Kidney (tissue), 14 donors: ENCODE data around the gene TRIM47. TPM values are rescaled to one million over a fixed set of nuclear protein-coding genes. Genes with fewer than 3 reads are reported as not detected.

Source experiments
- DNase-seq, 5 donors: peaks; one replicate each; pipeline ENCODE4 v3.0.0-alpha.2; 2013 to 2020
- FAIRE-seq: peaks from 2 replicates; lab custom pipeline; 2012; peaks lifted over from hg19 to GRCh38; lab: Jason Lieb, UNC
- H3K27ac ChIP-seq, 2 donors: one replicate each; pipeline ENCODE4 v1.7.0; 2013; ENCODE audit warnings: low read depth in 2 of 2, low read length in 2 of 2, inconsistent platforms in 1 of 2
- H3K27me3 ChIP-seq: one replicate; pipeline ENCODE4 v1.7.1; 2013; ENCODE audit warnings: low read length, inconsistent platforms; ENCODE audit not compliant: control insufficient read depth, insufficient read depth
- H3K36me3 ChIP-seq, 3 donors: one replicate each; pipeline versions ENCODE4 v1.7.0 to v1.7.1; 2013; ENCODE audit warnings: low read length in 3 of 3, control low read depth in 1 of 3, inconsistent platforms in 1 of 3; ENCODE audit not compliant: insufficient read depth in 3 of 3, control insufficient read depth in 2 of 3
- H3K4me1 ChIP-seq, 3 donors: one replicate each; pipeline versions ENCODE4 v1.7.0 to v1.7.1; 2013; ENCODE audit warnings: low read length in 3 of 3, inconsistent platforms in 1 of 3, low read depth in 1 of 3; ENCODE audit not compliant: control insufficient read depth in 2 of 3, insufficient read depth in 2 of 3
- H3K4me3 ChIP-seq, 3 donors: one replicate each; pipeline versions ENCODE4 v1.7.0 to v1.8.1; 2013; ENCODE audit warnings: low read length in 3 of 3, control low read depth in 1 of 3, inconsistent platforms in 1 of 3
- H3K9ac ChIP-seq, 3 donors: one replicate each; pipeline versions ENCODE4 v1.7.0 to v1.7.1; 2013; ENCODE audit warnings: low read length in 3 of 3, control low read depth in 1 of 3, inconsistent platforms in 1 of 3
- H3K9me3 ChIP-seq, 3 donors: one replicate each; pipeline versions ENCODE4 v1.7.0 to v1.7.1; 2013; ENCODE audit warnings: low read length in 3 of 3, control low read depth in 1 of 3, inconsistent platforms in 1 of 3; ENCODE audit not compliant: control insufficient read depth in 2 of 3, insufficient read depth in 1 of 3
- CTCF ChIP-seq: IDR thresholded peaks from 3 replicates; pipeline ENCODE4 v1.5.1; 2012; ENCODE audit warnings: mild to moderate bottlenecking, moderate library complexity, borderline replicate concordance; ENCODE audit not compliant: insufficient read depth; ENCODE audit errors: extremely low read depth
- intact Hi-C: fragments of 100-400 bp; cut with DNase I; formaldehyde crosslinking; loops from one replicate; pipeline ENCODE4 v1.11.1; 2022
- polyA plus RNA-seq: library from polyadenylated mRNA; stranded (reverse); fragments of 350-450 nt; fragmentation: Illumina TruSeq; extraction: RNeasy Lipid Tissue Mini Kit (QIAGEN cat#74804); gene quantifications from one replicate; pipeline ENCODE4 v1.2.3, GENCODE V29; 2014; ENCODE audit warnings: low read depth, low replicate concordance; ENCODE audit not compliant: insufficient read depth
- total RNA-seq: library from RNA; stranded (reverse); fragmentation: NEBNext Ultra II Directional; extraction: Animal tissue kit (Norgen Biotek cat#: 25700); gene quantifications from one replicate; pipeline ENCODE4 v1.2.1, GENCODE V29; 2021
- donor health status: control.
- donor health status: control.
- donor health status: control.
- donor health status: control.
- donor health status: control.
- donor health status: DM: yes; HTN: yes; CAD: no.
- donor health status: Normal renal cell carcinoma (clear cell type).

Gene TRIM47
- total and polyA plus RNA-seq, 2 donors from 2014 or later = 95.0 to 118 TPM

DNA sequence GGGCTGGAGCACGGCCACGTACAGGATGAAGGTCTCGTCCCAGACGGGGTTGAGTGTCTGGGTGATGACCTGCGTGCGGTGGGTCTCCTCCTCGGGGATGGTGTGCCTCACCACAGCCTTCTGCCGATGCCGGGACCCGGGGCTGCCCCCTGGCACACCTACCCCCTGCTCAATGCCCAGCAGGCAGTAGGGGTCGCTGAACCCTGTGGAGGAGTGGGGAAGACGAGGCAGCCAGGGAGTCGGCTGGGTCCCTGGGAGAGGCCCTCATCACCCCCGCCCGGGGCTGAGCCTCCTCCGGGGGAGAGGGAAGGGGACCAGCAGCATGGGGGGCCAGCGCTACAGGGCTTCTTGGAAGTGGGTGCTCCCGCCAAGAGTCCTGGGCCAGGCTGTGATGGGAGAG is 36.0 kb downstream of the TRIM47 start:
- Histone ChIP-seq H3K27ac (no peak overlapping the region), H3K4me1 (peaks cover 0 to 20% (median 9%) of the 10 kb centered on the region in 3 donors), H3K4me3 (no peak overlapping the region), H3K27me3 (no peaks in the 10 kb centered on the region), H3K36me3 (peaks cover 0 to 14% (median 9%) of the 10 kb centered on the region in 3 donors), H3K9ac (no peak overlapping the region), H3K9me3 (no peaks in the 10 kb centered on the region)
- intact Hi-C loops = no loop called here
- TF ChIP-seq CTCF = no peak
- no peak for FAIRE-seq
- no peak for DNase-seq

DNA sequence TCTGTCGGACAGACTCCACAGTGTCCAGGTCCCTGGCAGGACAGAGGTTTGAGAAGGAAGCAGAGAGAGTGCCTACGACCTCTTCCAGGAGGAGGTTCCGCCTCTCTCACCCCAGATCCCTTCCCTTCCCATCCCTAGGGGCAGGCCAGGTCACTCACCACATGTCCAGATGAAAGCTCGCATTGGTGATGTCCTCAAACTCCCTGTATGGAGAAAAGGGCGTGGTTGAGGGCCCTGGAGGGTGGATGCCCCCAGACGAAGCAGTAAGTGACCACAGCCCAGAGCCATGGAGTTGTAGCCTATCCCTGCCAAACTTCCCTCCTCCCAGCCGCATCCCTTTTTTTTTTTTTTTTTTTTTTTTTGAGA is 37.6 kb downstream of the TRIM47 start:
- DNase-seq = no peak
- H3K27ac ChIP-seq = no peak overlapping the region
- H3K9ac ChIP-seq = no peak overlapping the region
- intact Hi-C loops = no loop called here
- no peak overlapping the region for H3K4me3 ChIP-seq
- no peaks in the 10 kb centered on the region for H3K36me3 ChIP-seq
- no peaks in the 10 kb centered on the region for H3K9me3 ChIP-seq
- peaks cover 0 to 10% (median 9%) of the 10 kb centered on the region in 3 donors for H3K4me1 ChIP-seq
- no peaks in the 10 kb centered on the region for H3K27me3 ChIP-seq
- TF ChIP-seq CTCF = no peak
- FAIRE-seq = no peak

GRCh38 chr17:75839942-75840798 is 38.2 kb downstream of the TRIM47 start:
- no peak overlapping the region for H3K27ac ChIP-seq
- no peak for TF ChIP-seq CTCF
- intact Hi-C loops = no loop called here
- H3K27me3 ChIP-seq = no peaks in the 10 kb centered on the region
- no peaks in the 10 kb centered on the region for H3K36me3 ChIP-seq
- H3K9ac ChIP-seq = no peak overlapping the region
- H3K9me3 ChIP-seq = no peaks in the 10 kb centered on the region
- DNase-seq (no peak), FAIRE-seq (no peak)
- H3K4me3 ChIP-seq = no peak overlapping the region
- H3K4me1 ChIP-seq = peaks cover 0 to 5% (median 4%) of the 10 kb centered on the region in 3 donors

DNA sequence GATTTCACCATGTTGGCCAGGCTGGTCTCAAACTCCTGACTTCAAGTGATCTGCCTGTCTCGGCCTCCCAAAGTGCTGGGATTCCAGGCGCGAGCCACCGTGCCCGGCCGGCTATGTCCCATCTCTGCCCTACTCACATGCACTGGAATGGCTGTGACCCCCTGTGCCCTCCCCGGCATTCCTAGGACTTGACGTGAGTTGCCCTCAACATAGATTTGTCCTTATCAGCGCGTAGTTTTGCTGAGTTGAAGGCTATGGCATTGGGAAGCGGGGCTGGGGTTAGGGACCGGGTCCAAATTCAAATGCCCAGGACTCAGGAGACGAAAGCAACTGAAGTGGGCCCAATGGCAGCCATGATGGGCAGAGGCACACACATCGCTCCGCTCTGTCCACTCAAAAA is 40.0 kb downstream of the TRIM47 start:
- DNase-seq (no peak), FAIRE-seq (no peak)
- H3K36me3 ChIP-seq = no peaks in the 10 kb centered on the region
- TF ChIP-seq CTCF = no peak
- no peaks in the 10 kb centered on the region for H3K4me1 ChIP-seq
- no peaks in the 10 kb centered on the region for H3K9me3 ChIP-seq
- H3K4me3 ChIP-seq = no peak overlapping the region
- no peaks in the 10 kb centered on the region for H3K27me3 ChIP-seq
- no peak overlapping the region for H3K9ac ChIP-seq
- intact Hi-C loops = no loop called here
- H3K27ac ChIP-seq = no peak overlapping the region
